ENCODE results near the gene OR9Q1.

OR9Q1 gene

GRCh38 chr11:58186938-58187337 is 163.3 kb downstream of the OR9Q1 start:
- Mint-ChIP-seq H3K4me3 (no peak overlapping the region), H3K27me3 (ENCODE audit: low read depth) (no peaks in the 10 kb centered on the region), H3K9me3 (no peaks in the 10 kb centered on the region), H3K4me1 (no peaks in the 10 kb centered on the region), H3K27ac (no peak overlapping the region), H3K36me3 (ENCODE audit: low read depth) (no peaks in the 10 kb centered on the region)
- TF ChIP-seq CTCF (IDR thresholded peaks at IDR 0.05; ENCODE audit: unreplicated experiment in 3 of 3), result no peak

DNA sequence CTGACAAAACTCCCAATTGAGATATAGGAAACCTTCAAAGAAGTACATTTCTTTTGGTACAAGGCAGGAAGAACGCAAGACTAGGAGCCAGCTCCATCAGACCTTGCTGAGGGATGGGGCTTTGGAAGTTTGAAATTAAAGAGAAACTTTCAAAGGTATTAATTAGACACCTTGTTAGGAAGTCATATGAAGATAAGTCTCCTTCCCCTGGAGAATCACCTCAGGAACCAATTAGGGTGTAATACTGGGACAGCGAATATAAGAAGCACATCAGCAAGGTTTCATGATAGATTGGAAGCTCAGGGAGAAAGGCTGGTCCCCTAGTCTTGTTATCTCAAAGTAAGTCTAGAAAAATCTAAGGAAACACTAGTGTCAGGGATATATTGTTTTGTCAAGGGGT is 165.1 kb downstream of the OR9Q1 start, which contains the start of gene OR9Q2:
Gene OR9Q2, plus strand, starts transcription at position 301 of the 400 bp plus-strand sequence. CDS start 1,421 bp downstream, outside the sequence.
- Mint-ChIP-seq H3K36me3 (ENCODE audit: low read depth) (no peaks in the 10 kb centered on the region), H3K9me3 (no peaks in the 10 kb centered on the region), H3K4me1 (no peaks in the 10 kb centered on the region), H3K27ac (no peak within 1 kb of the TSS), H3K27me3 (ENCODE audit: low read depth) (no peaks in the 10 kb centered on the region), H3K4me3 (no peak within 1 kb of the TSS)
- TF ChIP-seq CTCF (IDR thresholded peaks at IDR 0.05; ENCODE audit: unreplicated experiment in 3 of 3), result no peak

GRCh38 chr11:58192229-58192628 is 168.5 kb downstream of the OR9Q1 start:
- no peaks in the 10 kb centered on the region for H3K27me3 Mint-ChIP-seq (ENCODE audit: low read depth)

GRCh38 chr11:58193391-58193790 is 169.7 kb downstream of the OR9Q1 start:
- Mint-ChIP-seq H3K36me3 (ENCODE audit: low read depth) (no peaks in the 10 kb centered on the region), H3K27me3 (ENCODE audit: low read depth) (no peaks in the 10 kb centered on the region), H3K4me3 (no peak overlapping the region), H3K9me3 (no peaks in the 10 kb centered on the region), H3K27ac (no peak overlapping the region), H3K4me1 (no peaks in the 10 kb centered on the region)
- no peak for TF ChIP-seq CTCF (IDR thresholded peaks at IDR 0.05; ENCODE audit: unreplicated experiment in 3 of 3)

More at GRCh38 chr11:58192229-58192628, 168.5 kb downstream of the OR9Q1 start:
- Mint-ChIP-seq H3K36me3 (ENCODE audit: low read depth) (no peaks in the 10 kb centered on the region), H3K27ac (no peak overlapping the region), H3K9me3 (no peaks in the 10 kb centered on the region), H3K4me3 (no peak overlapping the region), H3K4me1 (no peaks in the 10 kb centered on the region)
- TF ChIP-seq CTCF (IDR thresholded peaks at IDR 0.05; ENCODE audit: unreplicated experiment in 3 of 3), result no peak

GRCh38 chr11:58195939-58196338 is 172.3 kb downstream of the OR9Q1 start:
- no peak for TF ChIP-seq CTCF (IDR thresholded peaks at IDR 0.05; ENCODE audit: unreplicated experiment in 3 of 3)
- Mint-ChIP-seq H3K27me3 (ENCODE audit: low read depth) (no peaks in the 10 kb centered on the region), H3K4me3 (no peak overlapping the region), H3K36me3 (ENCODE audit: low read depth) (no peaks in the 10 kb centered on the region), H3K9me3 (peaks cover 4% of the 10 kb centered on the region), H3K27ac (no peak overlapping the region), H3K4me1 (no peaks in the 10 kb centered on the region)

- H3K36me3 Mint-ChIP-seq (ENCODE audit: low read depth), result no peaks in the 10 kb centered on the region
- no peaks in the 10 kb centered on the region for H3K27me3 Mint-ChIP-seq (ENCODE audit: low read depth)
- H3K27ac Mint-ChIP-seq, result no peak overlapping the region
- no peak for TF ChIP-seq CTCF (IDR thresholded peaks at IDR 0.05; ENCODE audit: unreplicated experiment in 3 of 3)
- no peak overlapping the region for H3K4me3 Mint-ChIP-seq
- H3K4me1 Mint-ChIP-seq, result no peaks in the 10 kb centered on the region
- H3K9me3 Mint-ChIP-seq, result peaks cover 4% of the 10 kb centered on the region
Observed at GRCh38 chr11:58199271-58199670, 175.6 kb downstream of the OR9Q1 start.
